22Rv1 (cell line): Measurements from ENCODE around the gene CYTH1.

ENCODE experiments used
- H3K27ac ChIP-seq: fragments of 450-650 bp; 2 replicates; pipeline ENCODE4 v1.5.1; 2017
- ZFX ChIP-seq: fragments of 450-650 bp; IDR thresholded peaks from 2 replicates; pipeline ENCODE4 v1.6.1; 2017; ENCODE audit warnings: antibody characterized with exemption, borderline replicate concordance
- TF ChIP-seq, protein P1 (sequence below): fragments of 450-650 bp; IDR thresholded peaks from 2 replicates; pipeline ENCODE4 v1.5.1; 2017; ENCODE audit warnings: mild to moderate bottlenecking

The CYTH1 gene

DNA sequence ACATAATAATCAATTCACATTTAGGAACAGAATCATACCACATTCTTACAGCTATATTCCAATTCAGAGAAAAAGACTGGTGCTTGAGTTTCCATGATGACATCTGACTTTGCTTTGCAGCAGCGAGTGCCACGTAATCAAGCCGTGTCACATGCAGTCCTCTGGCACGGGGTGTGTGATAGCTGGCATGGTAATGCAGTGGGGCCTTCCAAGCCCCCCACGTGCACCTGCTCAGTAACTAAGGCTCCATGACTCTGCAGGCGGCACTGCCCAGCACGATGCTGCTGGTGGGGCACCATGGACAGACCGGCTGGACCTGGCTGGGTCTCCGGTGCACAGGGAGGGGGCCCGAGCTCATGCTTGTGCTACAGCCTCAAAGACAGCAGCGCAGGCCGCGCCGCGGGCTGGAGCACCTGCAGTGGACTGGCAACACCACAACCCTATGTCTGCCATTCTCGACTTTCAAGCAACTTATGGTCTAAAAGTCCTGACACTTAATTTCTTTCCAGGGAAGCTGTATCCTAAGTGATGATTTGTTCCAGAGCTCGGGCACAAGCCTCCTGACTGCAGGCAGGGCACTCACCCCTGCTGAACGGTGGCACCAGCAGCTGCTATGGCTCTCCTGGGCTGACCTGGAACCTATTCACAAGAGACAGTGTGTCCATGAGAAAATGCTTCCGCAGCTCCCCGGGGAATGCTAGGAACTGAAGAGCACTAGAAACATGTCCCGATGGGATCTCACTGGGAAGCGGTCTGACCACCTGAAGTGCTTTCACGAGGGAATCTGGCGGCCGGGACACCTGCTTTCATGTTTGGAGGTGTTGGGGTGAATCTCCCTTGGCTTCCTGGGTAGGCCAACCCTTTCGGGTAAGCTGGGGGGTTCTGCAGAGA is 105.4 kb downstream of the CYTH1 start:
- H3K27ac ChIP-seq: no peak overlapping the region
- TF ChIP-seq ZFX: no peak
- TF ChIP-seq, protein P1, sequence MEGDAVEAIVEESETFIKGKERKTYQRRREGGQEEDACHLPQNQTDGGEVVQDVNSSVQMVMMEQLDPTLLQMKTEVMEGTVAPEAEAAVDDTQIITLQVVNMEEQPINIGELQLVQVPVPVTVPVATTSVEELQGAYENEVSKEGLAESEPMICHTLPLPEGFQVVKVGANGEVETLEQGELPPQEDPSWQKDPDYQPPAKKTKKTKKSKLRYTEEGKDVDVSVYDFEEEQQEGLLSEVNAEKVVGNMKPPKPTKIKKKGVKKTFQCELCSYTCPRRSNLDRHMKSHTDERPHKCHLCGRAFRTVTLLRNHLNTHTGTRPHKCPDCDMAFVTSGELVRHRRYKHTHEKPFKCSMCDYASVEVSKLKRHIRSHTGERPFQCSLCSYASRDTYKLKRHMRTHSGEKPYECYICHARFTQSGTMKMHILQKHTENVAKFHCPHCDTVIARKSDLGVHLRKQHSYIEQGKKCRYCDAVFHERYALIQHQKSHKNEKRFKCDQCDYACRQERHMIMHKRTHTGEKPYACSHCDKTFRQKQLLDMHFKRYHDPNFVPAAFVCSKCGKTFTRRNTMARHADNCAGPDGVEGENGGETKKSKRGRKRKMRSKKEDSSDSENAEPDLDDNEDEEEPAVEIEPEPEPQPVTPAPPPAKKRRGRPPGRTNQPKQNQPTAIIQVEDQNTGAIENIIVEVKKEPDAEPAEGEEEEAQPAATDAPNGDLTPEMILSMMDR: no peak

DNA sequence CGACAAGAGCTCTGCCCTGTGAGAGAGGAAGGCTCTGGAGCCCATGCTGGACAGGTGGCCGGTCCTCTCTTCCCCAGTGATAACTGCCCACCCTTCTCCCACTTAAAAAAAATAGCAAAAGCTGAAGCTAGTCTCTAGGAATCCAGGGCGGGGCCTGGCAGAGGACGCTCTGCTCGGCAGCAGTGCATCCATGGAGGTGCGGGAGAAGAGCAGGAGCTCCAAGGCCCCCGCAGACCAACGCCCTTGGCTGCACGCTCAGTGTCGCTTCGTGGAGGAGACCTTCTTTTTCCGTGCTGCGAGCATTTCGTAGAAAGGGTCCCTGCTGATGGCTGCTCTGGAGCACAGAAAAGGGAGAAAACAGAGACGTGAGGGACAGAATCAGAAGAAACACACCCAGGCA is 106.2 kb downstream of the CYTH1 start:
- H3K27ac ChIP-seq: no peak overlapping the region
- TF ChIP-seq, protein P1: no peak
- no peak for TF ChIP-seq ZFX

GRCh38 chr17:78675316-78675616 is 106.8 kb downstream of the CYTH1 start:
- no peak overlapping the region for H3K27ac ChIP-seq
- TF ChIP-seq, protein P1: no peak
- no peak for TF ChIP-seq ZFX

DNA sequence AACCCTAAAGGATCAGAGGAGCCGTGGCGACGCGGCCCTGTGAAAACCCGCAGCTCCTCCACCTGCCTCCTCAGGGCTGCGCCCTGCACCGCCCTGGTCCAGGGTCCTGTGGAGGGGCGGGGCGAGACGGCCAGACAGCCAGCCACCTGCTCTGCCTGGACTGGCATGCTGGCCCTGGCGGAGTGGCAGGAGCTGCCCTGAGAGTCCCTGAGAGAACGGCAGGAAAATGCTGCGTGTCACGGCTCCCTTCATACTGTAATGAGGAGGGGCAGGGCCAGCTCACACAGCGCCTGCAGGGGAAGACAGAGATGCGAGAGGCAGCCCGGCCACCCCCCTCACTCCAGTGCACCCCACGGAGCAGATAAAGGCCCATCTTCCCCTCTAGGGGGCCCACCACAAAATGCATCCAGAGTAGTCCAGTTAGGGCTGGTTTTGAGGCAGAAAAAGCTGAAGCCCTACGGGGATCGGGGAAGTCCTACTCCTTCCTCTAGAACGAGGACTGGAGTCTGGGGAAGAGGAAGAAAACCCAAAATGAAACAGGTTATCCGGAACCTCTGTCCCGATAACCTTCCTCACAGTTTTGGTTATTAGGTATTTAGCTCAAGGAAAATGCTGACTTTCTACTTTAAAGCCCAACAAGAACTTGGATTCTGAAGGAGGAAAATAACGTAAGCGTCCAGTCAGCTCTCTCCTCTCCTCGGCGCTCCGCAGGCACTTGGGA is 107.3 kb downstream of the CYTH1 start:
- TF ChIP-seq, protein P1: no peak
- no peak for TF ChIP-seq ZFX
- no peak overlapping the region for H3K27ac ChIP-seq

DNA sequence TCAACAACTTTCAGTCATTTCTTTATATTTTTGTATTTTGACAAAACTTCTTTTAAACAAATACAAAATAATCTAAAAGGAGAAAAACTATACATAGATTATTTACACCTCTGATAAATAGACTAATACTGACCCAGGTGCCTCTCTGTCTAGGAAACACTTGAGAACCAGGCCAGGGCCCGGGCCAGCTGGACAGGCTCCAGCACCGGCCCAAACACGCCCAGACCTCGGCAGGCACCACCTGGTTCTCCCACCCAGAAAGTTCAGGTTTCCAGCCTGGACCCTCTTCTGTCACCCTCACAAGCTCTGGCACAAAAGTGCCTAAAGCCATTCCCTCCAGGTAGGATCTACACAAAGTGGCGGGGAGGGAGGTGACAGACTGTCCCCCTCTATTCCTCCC is 107.9 kb downstream of the CYTH1 start:
- TF ChIP-seq, protein P1: no peak
- no peak for TF ChIP-seq ZFX
- H3K27ac ChIP-seq: no peak overlapping the region

DNA sequence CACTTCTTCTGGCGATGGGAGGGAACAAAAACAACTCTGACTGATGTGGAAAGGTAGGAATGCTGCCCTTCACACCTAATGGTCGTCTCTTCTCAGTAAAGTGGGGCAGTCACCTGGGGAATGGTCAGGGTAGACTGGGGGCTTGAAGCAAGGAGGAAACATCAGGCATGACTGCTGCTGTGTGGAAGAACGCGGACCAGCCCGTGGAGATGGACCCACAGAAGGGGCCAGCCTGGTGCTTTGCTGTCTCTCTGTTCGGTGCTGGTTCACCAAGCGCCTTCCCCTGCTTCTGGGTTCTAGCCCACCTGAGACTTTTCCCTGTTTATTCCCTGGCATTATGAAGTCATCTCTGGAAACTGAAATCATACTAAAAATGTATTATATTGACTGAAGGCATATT is 108.7 kb downstream of the CYTH1 start:
- TF ChIP-seq ZFX: no peak
- no peak overlapping the region for H3K27ac ChIP-seq

- TF ChIP-seq ZFX: no peak
- TF ChIP-seq, protein P1: no peak
- H3K27ac ChIP-seq: no peak overlapping the region
Measured at GRCh38 chr17:78672871-78673371, 109.2 kb downstream of the CYTH1 start.
